Adrenal gland (tissue), 5 donors: ENCODE measurements around the gene CHST14.

ENCODE experiments used
- POLR2A ChIP-seq, 2 donors: fragments of 450-650 bp; IDR thresholded peaks; one replicate each; pipeline ENCODE4 v1.6.1; 2017; ENCODE audit warnings: antibody characterized with exemption in 2 of 2, mild to moderate bottlenecking in 2 of 2, moderate library complexity in 1 of 2
- TF ChIP-seq, protein P1 (sequence below), 6 experiments: fragments of 450-650 bp in 4 of 6; fragments of 200-600 bp in 2 of 6; sonication (generic) in 1 of 6; IDR thresholded peaks; 1 replicate in 5 of 6; 2 replicates in 1 of 6; pipeline versions ENCODE4 v1.5.1 to v1.8.0; 2016 to 2021; ENCODE audit warnings: antibody characterized with exemption in 6 of 6, mild to moderate bottlenecking in 2 of 6, moderate library complexity in 1 of 6
- donor health status: DM: no; HTN: no; CAD: no.

DNA sequence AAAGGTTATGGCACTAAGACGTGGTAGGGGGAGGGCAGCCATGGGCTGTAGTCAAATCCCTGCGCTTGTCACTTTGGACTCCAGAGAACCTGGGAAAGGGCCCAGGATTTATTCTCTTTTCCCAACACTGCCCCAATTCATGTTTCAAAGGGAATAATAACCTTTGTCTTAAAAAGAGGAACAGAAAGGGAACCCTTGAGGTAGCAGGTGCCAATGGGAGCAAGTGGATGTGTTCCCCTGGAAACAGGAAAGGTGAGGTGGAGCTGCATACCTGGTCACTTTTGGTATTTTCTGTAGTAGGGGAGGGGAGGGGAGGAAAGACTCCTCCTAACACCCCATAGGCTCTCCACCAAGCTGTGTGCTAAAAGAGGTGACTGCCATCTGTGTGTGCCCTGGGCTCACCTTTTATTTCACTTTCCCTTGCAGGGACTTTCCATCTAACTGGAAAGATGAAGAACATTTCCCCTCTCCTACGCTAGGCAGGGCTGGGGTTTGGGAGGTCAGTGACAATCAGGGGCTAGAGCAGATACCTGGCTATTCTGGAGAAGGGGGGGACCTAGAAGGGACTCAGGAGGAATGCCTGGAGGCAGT lies 6.1 kb upstream of the CHST14 start:
- TF ChIP-seq, protein P1, sequence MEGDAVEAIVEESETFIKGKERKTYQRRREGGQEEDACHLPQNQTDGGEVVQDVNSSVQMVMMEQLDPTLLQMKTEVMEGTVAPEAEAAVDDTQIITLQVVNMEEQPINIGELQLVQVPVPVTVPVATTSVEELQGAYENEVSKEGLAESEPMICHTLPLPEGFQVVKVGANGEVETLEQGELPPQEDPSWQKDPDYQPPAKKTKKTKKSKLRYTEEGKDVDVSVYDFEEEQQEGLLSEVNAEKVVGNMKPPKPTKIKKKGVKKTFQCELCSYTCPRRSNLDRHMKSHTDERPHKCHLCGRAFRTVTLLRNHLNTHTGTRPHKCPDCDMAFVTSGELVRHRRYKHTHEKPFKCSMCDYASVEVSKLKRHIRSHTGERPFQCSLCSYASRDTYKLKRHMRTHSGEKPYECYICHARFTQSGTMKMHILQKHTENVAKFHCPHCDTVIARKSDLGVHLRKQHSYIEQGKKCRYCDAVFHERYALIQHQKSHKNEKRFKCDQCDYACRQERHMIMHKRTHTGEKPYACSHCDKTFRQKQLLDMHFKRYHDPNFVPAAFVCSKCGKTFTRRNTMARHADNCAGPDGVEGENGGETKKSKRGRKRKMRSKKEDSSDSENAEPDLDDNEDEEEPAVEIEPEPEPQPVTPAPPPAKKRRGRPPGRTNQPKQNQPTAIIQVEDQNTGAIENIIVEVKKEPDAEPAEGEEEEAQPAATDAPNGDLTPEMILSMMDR (IDR thresholded peaks at IDR 0.05): no peak
- no peak for TF ChIP-seq POLR2A (IDR thresholded peaks at IDR 0.05)
